ENCODE measurements around the gene ROR2. TPM values are rescaled to one million over a fixed set of nuclear protein-coding genes. Genes with fewer than 3 reads are reported as not detected.

ROR2 gene
- total and polyA plus RNA-seq, 2 experiments from 2014 or later: 8.1 to 18.8 TPM

DNA sequence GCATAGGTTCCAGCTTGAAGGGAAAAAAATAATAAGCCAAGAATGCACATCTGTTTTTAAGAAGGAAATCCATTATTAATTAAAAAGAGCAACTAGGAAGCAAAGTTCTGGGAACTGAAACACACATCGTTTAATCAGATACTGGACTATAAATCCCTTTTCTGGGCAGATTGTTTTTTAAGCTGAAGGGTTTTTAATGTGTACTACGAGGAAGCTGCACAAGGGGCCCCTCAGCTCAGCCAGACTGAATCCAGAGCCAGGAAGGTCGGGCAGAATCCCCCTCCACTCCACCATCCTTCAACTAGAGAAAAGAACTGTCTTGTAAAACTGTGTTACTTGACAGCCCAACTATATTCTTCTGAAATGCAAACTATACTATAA, 49.2 kb downstream of the ROR2 start (continued):
- TF ChIP-seq, protein P1, sequence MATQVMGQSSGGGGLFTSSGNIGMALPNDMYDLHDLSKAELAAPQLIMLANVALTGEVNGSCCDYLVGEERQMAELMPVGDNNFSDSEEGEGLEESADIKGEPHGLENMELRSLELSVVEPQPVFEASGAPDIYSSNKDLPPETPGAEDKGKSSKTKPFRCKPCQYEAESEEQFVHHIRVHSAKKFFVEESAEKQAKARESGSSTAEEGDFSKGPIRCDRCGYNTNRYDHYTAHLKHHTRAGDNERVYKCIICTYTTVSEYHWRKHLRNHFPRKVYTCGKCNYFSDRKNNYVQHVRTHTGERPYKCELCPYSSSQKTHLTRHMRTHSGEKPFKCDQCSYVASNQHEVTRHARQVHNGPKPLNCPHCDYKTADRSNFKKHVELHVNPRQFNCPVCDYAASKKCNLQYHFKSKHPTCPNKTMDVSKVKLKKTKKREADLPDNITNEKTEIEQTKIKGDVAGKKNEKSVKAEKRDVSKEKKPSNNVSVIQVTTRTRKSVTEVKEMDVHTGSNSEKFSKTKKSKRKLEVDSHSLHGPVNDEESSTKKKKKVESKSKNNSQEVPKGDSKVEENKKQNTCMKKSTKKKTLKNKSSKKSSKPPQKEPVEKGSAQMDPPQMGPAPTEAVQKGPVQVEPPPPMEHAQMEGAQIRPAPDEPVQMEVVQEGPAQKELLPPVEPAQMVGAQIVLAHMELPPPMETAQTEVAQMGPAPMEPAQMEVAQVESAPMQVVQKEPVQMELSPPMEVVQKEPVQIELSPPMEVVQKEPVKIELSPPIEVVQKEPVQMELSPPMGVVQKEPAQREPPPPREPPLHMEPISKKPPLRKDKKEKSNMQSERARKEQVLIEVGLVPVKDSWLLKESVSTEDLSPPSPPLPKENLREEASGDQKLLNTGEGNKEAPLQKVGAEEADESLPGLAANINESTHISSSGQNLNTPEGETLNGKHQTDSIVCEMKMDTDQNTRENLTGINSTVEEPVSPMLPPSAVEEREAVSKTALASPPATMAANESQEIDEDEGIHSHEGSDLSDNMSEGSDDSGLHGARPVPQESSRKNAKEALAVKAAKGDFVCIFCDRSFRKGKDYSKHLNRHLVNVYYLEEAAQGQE (IDR thresholded peaks at IDR 0.05; ENCODE audit: unreplicated experiment): no peak
- TF ChIP-seq POLR2AphosphoS5 (IDR thresholded peaks at IDR 0.05; ENCODE audit: low read depth): no peak
- no peak for TF ChIP-seq EZH2phosphoT487 (IDR thresholded peaks at IDR 0.05; ENCODE audit: unreplicated experiment)

DNA sequence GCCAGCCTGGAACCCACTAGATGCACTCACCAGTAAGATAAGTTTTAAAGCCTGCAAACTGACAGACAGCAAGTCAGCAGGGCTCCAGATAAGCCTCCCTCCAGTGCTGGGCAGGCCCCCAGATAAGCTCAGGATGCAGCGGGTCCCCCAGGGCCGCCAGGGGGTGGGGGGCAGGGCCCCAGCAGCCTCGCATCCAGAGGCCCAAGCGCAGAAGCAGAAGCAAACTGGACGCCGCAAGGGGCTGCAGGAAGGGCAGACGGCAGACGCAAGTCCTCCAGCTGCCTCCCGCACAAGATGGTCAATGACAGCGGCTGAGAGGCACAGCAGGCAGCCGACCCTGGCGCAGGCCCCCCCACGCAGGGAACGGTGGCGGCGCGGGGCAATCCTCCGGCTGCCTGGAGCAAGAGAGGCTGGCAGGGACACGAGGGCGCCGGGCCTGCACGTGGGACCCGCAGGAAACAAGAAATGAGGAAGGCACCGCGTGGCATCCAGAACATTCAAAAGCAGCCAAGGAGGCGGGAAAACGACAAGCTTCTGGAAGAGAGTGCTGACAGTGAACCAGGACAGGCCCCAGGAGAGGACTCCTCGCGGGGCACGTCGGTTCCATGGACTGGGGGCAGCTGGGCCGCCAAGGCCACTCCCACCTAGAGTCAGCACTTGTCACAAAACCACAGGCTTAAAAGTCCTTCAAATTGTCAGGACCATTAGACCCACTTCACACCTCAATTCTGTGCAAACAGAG, 49.8 kb downstream of the ROR2 start:
- peak; percentile 38 for DNase-seq (ENCODE audit: low spot score)
- TF ChIP-seq, protein P2, sequence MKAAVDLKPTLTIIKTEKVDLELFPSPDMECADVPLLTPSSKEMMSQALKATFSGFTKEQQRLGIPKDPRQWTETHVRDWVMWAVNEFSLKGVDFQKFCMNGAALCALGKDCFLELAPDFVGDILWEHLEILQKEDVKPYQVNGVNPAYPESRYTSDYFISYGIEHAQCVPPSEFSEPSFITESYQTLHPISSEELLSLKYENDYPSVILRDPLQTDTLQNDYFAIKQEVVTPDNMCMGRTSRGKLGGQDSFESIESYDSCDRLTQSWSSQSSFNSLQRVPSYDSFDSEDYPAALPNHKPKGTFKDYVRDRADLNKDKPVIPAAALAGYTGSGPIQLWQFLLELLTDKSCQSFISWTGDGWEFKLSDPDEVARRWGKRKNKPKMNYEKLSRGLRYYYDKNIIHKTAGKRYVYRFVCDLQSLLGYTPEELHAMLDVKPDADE (IDR thresholded peaks at IDR 0.05): no peak
- TF ChIP-seq, protein P1 (IDR thresholded peaks at IDR 0.05; ENCODE audit: unreplicated experiment): no peak
- TF ChIP-seq JUNB (IDR thresholded peaks at IDR 0.05; ENCODE audit: unreplicated experiment) (no peak), CREB1 (CRISPR knock-in tag; IDR thresholded peaks at IDR 0.05; ENCODE audit: low read depth) (no peak), EZH2phosphoT487 (IDR thresholded peaks at IDR 0.05; ENCODE audit: unreplicated experiment) (no peak), POLR2AphosphoS5 (IDR thresholded peaks at IDR 0.05; ENCODE audit: low read depth) (no peak), STAT1 (IDR thresholded peaks at IDR 0.05; ENCODE audit: unreplicated experiment) (no peak), ZNF331 (CRISPR knock-in tag; IDR thresholded peaks at IDR 0.05; ENCODE audit: low read depth) (no peak)
- TF ChIP-seq, protein P3, sequence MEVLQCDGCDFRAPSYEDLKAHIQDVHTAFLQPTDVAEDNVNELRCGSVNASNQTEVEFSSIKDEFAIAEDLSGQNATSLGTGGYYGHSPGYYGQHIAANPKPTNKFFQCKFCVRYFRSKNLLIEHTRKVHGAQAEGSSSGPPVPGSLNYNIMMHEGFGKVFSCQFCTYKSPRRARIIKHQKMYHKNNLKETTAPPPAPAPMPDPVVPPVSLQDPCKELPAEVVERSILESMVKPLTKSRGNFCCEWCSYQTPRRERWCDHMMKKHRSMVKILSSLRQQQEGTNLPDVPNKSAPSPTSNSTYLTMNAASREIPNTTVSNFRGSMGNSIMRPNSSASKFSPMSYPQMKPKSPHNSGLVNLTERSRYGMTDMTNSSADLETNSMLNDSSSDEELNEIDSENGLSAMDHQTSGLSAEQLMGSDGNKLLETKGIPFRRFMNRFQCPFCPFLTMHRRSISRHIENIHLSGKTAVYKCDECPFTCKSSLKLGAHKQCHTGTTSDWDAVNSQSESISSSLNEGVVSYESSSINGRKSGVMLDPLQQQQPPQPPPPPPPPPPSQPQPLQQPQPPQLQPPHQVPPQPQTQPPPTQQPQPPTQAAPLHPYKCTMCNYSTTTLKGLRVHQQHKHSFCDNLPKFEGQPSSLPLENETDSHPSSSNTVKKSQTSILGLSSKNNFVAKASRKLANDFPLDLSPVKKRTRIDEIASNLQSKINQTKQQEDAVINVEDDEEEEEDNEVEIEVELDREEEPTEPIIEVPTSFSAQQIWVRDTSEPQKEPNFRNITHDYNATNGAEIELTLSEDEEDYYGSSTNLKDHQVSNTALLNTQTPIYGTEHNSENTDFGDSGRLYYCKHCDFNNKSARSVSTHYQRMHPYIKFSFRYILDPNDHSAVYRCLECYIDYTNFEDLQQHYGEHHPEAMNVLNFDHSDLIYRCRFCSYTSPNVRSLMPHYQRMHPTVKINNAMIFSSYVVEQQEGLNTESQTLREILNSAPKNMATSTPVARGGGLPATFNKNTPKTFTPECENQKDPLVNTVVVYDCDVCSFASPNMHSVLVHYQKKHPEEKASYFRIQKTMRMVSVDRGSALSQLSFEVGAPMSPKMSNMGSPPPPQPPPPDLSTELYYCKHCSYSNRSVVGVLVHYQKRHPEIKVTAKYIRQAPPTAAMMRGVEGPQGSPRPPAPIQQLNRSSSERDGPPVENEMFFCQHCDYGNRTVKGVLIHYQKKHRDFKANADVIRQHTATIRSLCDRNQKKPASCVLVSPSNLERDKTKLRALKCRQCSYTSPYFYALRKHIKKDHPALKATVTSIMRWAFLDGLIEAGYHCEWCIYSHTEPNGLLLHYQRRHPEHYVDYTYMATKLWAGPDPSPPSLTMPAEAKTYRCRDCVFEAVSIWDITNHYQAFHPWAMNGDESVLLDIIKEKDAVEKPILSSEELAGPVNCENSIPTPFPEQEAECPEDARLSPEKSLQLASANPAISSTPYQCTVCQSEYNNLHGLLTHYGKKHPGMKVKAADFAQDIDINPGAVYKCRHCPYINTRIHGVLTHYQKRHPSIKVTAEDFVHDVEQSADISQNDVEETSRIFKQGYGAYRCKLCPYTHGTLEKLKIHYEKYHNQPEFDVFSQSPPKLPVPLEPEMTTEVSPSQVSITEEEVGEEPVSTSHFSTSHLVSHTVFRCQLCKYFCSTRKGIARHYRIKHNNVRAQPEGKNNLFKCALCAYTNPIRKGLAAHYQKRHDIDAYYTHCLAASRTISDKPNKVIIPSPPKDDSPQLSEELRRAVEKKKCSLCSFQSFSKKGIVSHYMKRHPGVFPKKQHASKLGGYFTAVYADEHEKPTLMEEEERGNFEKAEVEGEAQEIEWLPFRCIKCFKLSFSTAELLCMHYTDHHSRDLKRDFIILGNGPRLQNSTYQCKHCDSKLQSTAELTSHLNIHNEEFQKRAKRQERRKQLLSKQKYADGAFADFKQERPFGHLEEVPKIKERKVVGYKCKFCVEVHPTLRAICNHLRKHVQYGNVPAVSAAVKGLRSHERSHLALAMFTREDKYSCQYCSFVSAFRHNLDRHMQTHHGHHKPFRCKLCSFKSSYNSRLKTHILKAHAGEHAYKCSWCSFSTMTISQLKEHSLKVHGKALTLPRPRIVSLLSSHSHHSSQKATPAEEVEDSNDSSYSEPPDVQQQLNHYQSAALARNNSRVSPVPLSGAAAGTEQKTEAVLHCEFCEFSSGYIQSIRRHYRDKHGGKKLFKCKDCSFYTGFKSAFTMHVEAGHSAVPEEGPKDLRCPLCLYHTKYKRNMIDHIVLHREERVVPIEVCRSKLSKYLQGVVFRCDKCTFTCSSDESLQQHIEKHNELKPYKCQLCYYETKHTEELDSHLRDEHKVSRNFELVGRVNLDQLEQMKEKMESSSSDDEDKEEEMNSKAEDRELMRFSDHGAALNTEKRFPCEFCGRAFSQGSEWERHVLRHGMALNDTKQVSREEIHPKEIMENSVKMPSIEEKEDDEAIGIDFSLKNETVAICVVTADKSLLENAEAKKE (CRISPR knock-in tag; IDR thresholded peaks at IDR 0.05): no peak

More for the DNA sequence above, 49.8 kb downstream of the ROR2 start:
- no peaks in the 10 kb centered on the region; the same call in 1 of the 2 replicates for H3F3A ChIP-seq (replicated peaks; ENCODE audit: low read depth)
- no peaks in the 10 kb centered on the region for H3K9me2 ChIP-seq (ENCODE audit: insufficient read depth)
- H3K4me3 ChIP-seq: no peak overlapping the region
- no peaks in the 10 kb centered on the region for H3K36me3 ChIP-seq (ENCODE audit: insufficient read depth)
- H3K79me2 ChIP-seq (replicated peaks; ENCODE audit: insufficient read depth): peaks cover 9% of the 10 kb centered on the region
- peaks cover 11% of the 10 kb centered on the region for H3K27me3 Mint-ChIP-seq (ENCODE audit: insufficient read depth, low read depth, poor library complexity)
- no peaks in the 10 kb centered on the region for H3K27me3 ChIP-seq (ENCODE audit: insufficient read depth)
- no peaks in the 10 kb centered on the region; the same call in 2 of the 3 replicates for H3K9me3 Mint-ChIP-seq
- no peak overlapping the region for H3K27ac Mint-ChIP-seq
- peak overlapping the region; percentile 43; the same call in 1 of the 2 replicates for H3K4me2 ChIP-seq
- H3K4me1 ChIP-seq (ENCODE audit: insufficient read depth): peaks cover 43% of the 10 kb centered on the region
- H3K27ac ChIP-seq (ENCODE audit: low read depth): no peak overlapping the region
- H3K4me3 Mint-ChIP-seq: no peak overlapping the region
- ATAC-seq: peak; percentile 30
- H2AFZ ChIP-seq: no peak overlapping the region
- H3K4me1 Mint-ChIP-seq: peaks cover 51% of the 10 kb centered on the region
- H4K20me1 ChIP-seq (replicated peaks; ENCODE audit: insufficient read depth): 0 out of 2 replicates have a peak, but pooled peaks cover 3% of the 10 kb centered on the region
- no peaks in the 10 kb centered on the region for H3K36me3 Mint-ChIP-seq (ENCODE audit: low read depth)

Data from GM23338 (cell line).